NB4 (cell line): Measurements from ENCODE around the gene FAM184A.

Source experiments
- CTCF ChIP-seq: IDR thresholded peaks from one replicate; pipeline ENCODE4 v1.5.1; 2012; ENCODE audit warnings: low read depth, low read length
- MAX ChIP-seq: IDR thresholded peaks from 2 replicates; pipeline ENCODE4 v1.6.1; 2011; ENCODE audit warnings: low read depth, low read length

GRCh38 chr6:119077391-119077642, 1.1 kb downstream of the FAM184A start:
- TF ChIP-seq MAX (no peak), CTCF (no peak)
